GM20000 (cell line): ENCODE results near the gene RIPOR2.

Source experiments
- DNase-seq: peaks from one replicate; pipeline ENCODE4 v3.0.0; 2012; ENCODE audit warnings: low spot score
- CTCF ChIP-seq: IDR thresholded peaks from 2 replicates; pipeline ENCODE4 v1.5.1; 2012; ENCODE audit warnings: mild to moderate bottlenecking, control low read depth; ENCODE audit errors: extremely low read depth, missing control alignments

The RIPOR2 gene

GRCh38 chr6:24855395-24856245 lies 80.1 kb downstream of the RIPOR2 start:
- peak; percentile 56 for TF ChIP-seq CTCF
- peak; percentile 73 for DNase-seq

GRCh38 chr6:24854077-24854666 lies 81.6 kb downstream of the RIPOR2 start:
- no peak for TF ChIP-seq CTCF
- no peak for DNase-seq

GRCh38 chr6:24851086-24851485 lies 84.7 kb downstream of the RIPOR2 start:
- no peak for DNase-seq
- no peak for TF ChIP-seq CTCF

- no peak for DNase-seq
- no peak for TF ChIP-seq CTCF
Measured at GRCh38 chr6:24849713-24850112, 86.0 kb downstream of the RIPOR2 start.

- TF ChIP-seq CTCF: no peak
- no peak for DNase-seq
Measured at GRCh38 chr6:24848461-24848860, 87.3 kb downstream of the RIPOR2 start.

GRCh38 chr6:24847402-24847801 lies 88.4 kb downstream of the RIPOR2 start:
- no peak for DNase-seq
- no peak for TF ChIP-seq CTCF

- no peak for TF ChIP-seq CTCF
- no peak for DNase-seq
Measured at GRCh38 chr6:24845578-24845977, 90.2 kb downstream of the RIPOR2 start.
